ENCODE measurements around the gene TNFRSF21. TPM values are rescaled to one million over a fixed set of nuclear protein-coding genes. Genes with fewer than 3 reads are reported as not detected.
"Not testable (repeated sequence)": the region's sequence is repeated elsewhere in the genome, so short reads cannot be mapped to it uniquely, and the experiment has no call there.

Gene TNFRSF21, protein sequence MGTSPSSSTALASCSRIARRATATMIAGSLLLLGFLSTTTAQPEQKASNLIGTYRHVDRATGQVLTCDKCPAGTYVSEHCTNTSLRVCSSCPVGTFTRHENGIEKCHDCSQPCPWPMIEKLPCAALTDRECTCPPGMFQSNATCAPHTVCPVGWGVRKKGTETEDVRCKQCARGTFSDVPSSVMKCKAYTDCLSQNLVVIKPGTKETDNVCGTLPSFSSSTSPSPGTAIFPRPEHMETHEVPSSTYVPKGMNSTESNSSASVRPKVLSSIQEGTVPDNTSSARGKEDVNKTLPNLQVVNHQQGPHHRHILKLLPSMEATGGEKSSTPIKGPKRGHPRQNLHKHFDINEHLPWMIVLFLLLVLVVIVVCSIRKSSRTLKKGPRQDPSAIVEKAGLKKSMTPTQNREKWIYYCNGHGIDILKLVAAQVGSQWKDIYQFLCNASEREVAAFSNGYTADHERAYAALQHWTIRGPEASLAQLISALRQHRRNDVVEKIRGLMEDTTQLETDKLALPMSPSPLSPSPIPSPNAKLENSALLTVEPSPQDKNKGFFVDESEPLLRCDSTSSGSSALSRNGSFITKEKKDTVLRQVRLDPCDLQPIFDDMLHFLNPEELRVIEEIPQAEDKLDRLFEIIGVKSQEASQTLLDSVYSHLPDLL
- 31.2 and 38.2 TPM in 2 replicates for total RNA-seq

DNA sequence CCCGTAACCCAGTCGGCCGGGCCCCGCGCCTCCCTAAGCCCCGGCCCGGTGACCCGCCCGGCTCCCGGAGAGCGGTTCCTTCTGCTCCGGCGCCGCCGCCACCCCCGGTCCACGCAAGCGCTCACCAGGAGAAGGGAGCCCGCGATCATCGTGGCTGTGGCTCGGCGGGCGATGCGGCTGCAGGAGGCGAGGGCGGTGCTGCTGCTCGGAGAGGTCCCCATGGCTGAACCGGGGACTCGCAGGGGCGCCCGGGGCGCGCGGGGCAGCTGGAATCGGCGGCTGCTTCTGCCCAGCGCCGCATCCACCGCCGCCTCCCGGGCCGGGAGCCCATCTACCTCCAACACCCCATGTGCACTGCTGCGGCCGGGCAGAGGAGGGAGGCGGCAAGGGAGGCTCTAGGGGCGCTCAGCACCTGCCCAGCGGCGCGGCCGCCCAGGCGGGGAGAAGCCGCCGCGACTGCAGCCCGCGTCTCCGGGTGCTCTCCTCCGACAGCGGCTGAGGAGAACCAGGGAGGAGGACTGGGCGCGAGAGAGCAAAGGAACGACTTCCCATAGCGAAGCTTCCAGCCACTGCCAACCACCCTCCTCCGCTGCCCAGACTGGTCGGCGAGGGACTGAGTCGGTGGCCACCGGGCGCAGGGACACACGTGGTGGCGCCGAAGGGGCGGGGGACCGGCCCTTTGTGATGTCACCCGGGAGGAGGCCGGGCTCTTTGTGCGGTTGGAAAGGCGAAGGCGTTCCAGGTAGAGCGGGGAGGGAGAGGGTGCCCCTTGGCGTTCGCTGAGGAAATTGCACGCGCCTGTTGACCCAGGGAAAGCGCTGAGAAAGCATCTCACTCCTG, at the start of gene TNFRSF21:
Gene TNFRSF21 (minus strand): TSS at position 615 of the 840 bp plus-strand sequence. CDS start 394 bp downstream, at position 221.
- DNase-seq (ENCODE audit: low read depth), result peak; percentile 76

DNA sequence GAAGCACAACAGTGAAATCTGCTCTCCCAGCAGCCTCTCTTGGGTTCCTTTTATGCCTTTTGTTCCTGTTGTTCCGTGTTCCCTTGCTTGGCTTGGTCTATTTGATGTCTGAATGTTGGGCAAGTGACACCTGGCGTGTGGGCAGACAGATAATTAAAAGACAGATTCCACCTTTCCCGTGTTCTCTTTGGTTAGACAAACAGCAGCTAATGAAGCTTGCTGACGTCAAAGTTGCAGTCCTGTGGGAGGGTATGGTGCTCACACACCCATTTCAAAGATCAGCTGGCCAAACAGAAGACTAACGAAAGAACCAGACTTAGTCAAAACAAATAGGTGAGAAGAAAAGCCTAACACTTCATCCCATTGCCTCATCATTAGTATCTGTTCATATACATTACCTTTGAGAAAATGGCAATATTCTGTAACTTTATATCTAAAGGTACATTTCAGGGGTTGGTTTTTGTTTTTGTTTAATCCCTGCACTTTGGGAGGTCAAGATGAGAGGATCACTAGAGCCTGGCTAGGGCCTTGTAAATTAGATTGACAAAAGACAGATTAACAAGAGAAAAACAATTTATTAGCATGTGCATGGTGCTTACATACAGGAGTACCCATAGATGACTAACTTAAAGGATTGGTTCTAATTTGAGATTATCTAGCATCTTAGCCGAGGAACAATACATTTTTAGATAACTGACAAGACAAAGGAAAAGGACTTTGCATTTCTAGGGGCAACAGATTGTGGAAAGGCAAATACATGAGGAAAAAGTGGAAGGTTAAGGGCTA, 48.9 kb upstream of the TNFRSF21 start:
- DNase-seq (ENCODE audit: low read depth), result no peak

DNA sequence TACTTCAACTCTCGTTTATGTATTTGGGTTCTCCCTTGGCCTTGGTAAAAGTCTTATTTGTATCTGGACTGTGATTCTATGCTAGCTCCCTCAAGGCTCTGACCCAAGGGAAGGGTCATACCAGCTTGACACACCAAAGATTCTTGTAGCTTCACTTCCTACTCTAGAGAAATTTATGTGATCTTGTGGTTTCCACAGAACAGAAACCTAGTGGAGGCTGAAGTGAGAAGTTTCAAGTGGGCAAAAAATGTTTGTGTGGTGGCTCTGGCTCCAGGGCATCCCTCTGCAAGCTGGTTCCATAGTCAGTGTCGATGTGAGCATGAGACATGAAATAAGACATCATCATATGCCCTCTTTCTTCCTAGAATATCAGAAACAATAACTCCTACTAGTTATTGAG, 48.1 kb upstream of the TNFRSF21 start:
- DNase-seq (ENCODE audit: low read depth), result no peak

DNA sequence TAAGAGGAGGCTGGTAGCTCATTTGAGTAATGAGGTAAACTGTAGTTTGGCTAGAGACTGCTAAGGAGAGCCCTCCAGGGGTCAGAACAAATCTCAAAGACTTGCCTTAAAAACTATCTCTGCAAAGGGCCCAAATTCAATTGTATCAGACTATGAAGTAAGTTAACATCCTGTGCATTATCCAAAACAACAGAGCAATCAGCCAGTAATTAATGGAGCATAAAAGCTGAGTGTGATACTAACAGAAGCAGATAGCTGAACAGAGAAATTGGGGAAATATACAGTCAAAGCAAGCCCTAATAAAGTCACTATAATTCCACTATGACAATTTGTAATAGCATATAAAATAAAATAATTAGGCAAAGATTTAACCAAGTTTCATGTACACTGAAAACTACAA, 45.8 kb upstream of the TNFRSF21 start:
- no peak for DNase-seq (ENCODE audit: low read depth)

DNA sequence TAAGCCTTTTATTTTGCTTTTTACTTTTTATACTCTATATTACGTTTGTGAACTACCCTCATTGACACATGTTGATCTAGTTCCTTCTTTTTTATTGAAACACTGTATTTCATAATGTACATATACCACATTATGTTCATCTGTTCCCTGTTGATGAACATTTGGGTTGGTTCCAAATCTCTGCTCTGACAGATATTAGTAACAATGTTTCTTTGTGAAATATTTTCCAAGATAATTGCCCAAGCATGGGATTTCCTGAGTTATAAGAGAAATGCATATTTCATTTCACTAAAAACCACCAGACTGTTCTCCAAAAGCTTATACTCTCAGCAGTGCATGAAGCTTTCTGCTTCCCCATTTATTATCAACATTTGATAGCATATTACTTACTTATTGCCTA, 44.2 kb upstream of the TNFRSF21 start:
- DNase-seq (ENCODE audit: low read depth), result no peak

DNA sequence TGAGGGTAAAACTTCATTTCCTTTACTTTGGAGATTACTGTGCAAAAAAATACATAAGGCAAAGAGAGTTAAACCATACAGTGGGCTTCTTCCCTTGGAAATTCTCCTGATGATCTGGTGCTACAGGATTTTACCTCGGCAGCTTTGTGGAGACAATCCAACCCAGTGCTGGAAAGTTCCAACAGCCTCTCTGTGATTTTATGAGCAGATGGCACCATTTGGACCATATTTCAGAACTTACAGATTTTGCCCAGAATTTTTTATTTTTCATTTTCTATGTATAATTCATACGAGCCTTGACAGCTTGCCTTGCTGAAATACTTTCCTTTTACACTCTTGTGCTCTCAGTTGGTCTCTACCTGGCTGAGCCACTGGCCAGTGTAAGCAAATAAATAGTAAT, 43.3 kb upstream of the TNFRSF21 start:
- no peak for DNase-seq (ENCODE audit: low read depth)

DNA sequence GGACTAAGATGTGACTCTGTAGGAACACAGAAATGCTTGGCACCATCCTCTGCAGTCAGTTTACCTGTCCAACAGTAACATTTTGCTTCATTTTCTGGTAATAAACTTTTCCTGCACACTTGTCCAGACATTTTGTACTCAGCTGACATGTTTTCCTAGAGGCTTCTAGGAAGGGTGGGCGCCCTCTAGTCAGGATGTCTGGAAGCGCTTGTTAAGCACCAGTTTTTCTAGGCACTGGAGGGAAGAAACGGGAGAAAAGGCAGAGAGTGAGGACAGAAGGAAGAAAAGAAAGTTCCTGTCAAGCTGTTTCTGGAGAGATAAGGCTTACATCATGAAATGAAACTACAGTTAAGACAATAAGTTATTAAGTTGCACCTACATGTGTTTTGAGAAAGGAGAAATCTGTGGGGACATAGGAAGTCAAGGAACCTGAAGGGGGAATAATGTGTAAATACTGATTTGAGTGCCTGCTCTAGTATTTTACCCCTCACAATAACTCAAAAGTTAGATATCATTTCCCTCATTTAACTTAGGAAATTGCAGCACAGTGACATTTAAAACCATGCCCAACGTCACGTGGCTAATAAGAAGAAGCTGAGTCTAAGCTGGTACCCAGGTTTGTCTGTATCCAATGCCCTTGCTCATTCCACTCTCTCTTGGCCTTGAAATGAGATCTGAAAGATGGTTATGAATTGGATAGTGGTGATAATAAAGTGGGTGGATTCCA, 42.7 kb upstream of the TNFRSF21 start:
- no peak for DNase-seq (ENCODE audit: low read depth)

DNA sequence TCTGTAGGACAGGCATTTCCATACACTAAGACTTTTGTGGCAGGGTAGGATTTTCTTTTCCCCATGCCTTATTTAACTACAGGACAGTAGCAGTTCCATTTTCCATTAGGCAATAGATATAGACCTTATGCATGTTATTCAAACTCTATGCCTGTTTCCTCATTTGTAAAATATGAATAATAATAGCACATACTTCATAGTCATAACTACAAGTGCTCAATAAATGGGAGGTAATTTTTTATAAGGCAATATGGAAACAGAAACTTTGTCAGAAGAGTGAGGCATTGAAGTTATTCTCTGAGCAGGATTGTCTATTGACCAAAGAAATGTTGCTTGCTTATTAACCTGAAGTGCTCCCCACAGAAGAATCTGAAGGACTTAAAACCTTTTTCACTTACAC, 41.9 kb upstream of the TNFRSF21 start:
- DNase-seq (ENCODE audit: low read depth), result no peak

DNA sequence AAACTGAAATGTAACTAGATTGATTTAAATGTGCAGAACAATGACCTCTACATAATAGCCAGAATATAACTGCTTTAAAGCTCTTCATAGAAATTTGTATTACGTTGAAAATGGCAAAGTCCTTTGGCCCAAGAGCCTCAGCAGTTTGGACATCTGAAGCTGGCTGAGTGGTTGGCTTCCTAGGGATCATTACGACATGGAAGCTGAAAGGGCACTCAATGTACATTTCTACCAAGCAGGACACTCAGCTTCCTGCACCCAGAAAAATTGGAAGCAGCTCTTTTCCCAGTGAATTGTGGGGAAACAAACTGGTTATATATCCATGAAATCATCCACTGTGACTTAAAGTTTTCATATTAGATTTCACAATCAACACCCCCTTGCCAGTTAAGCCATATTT, 40.2 kb upstream of the TNFRSF21 start:
- no peak for DNase-seq (ENCODE audit: low read depth)

DNA sequence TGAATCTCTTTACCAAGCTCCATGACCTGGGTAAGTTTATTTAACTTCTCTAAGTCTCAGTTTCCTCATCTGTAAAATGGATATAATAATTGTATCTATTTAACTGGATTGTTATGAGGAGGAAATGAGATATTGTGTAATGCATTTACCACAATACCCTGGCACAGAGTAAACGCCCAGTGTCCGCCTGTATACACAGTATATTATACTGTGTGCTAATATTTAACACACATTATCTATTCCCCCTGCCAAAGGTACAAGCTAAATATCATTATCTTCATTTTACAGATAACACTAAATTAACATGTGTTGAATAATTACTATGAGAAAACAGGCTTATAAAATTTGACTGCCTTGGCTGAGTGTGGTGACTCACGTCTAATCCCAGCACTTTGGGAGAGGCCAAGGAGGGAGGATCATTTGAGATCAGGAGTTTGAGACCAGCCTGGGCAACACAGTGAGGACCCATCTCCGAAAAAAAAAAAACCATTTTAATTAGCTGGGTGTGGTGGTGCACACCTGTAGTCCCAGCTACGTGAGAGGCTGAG, 38.7 kb upstream of the TNFRSF21 start:
- DNase-seq (ENCODE audit: low read depth), result no peak

DNA sequence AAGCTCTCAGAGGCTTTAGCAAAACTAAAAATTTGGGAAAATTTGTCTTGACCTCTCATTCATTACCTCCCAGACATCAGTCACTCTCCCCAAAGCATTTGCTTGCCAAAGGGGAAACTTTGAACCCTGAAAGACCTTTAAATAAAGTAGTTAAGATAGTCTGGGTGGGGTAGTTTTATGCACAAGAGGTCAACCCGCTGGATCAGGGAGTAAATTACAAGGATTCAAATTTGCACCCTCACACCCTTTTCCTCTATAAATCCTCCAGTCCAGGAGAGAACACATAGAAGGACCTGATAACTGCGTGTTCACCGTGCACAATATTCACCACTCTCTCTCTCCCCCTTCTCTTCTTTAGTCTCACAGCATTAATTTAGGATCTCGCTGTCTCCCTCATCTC, 36.1 kb upstream of the TNFRSF21 start:
- DNase-seq (ENCODE audit: low read depth), result no peak

DNA sequence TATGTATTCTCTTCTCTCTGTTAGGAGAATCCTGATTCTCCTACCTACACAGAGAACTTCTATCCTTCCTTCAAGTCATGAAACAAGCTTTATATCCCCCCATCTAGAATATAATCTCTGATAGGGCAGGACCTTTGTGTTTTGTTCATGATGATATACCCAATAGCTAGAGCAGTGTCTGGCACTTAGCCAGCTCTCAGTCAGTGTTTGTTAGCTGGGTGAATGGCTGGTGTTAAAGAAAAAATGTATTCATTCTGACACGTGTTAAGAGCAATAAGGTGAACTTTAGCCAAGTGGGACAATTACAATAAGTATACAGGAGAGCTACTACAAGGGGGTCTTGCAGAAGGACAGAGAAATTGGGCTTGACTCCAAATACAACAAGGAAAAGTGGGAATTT, 34.3 kb upstream of the TNFRSF21 start:
- DNase-seq (ENCODE audit: low read depth), result peak; percentile 15

DNA sequence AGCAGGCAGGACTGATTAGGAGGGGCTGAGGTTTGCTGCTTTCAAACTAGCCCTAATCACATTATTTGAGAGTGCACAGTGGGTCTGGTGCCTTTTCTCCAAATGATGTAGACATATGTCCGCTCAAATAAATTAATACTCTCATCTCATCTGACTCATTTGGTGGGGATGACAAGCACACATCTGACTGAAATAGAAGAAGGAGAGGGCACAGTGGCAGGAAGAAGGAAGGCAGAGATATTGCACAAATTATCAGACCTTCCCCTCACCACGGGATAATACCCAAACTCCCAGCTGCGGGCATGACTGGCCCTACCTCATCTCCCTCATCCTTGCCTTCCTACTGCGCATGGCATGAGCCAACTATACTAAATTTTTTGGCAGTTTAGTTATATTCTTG, 33.9 kb upstream of the TNFRSF21 start:
- DNase-seq (ENCODE audit: low read depth), result no peak

DNA sequence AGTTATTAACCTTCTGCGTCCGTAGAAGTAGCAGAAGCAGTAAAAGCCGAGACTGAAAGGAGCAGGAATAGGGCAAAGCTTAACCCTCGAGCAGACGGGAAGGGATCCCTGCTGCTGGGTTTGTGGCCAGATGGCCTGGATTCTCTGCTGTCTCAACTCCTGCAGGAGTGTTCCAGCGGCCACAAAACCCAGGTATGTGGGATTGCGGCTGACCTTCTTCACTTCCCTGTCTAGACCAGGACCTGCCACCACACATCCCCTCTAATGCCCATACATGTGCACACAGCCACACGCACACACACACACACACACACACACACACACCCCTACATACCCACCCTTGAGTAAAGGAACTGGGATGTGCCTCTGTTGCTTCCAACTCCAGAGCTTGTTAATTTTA, 33.1 kb upstream of the TNFRSF21 start:
- DNase-seq (ENCODE audit: low read depth), result no peak

DNA sequence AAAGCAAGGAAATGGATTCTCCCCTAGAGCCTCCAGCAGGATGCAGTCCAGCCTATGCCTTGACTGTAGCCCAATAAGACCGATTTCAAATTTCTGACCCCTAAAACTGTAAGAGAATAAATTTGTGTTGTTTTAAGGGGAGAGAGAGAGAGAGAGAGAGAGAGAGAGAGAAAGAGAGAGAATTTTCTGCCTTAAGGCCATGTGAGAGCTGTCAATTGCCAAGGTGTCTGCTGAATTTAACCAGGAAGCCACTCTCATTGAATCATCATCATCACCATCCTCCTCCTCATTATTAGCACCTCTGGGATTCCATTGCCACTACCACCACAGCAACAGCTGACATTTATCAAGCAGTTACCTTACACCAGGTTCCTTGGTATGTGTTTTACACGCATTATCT, 27.8 kb upstream of the TNFRSF21 start:
- no peak for DNase-seq (ENCODE audit: low read depth)

DNA sequence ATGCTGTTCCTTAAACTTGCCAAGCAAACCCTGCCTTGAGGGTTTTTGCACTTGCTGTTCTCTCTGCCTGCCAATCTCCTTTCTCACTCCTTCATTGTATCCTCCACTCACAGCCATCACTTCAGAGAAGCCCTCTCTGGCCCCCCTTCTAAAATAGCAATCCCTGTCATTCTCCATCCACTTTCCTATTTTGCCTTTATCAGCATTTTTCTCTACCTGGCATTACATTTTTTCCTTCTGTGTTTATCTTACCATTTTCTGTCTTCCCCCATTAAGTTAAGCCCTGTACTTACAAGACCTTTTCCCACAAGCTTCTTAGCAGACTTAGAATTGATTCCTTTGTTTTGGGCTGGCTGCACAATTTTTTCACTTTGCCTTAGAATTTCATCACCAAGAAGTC, 26.6 kb upstream of the TNFRSF21 start:
- no peak for DNase-seq (ENCODE audit: low read depth)

DNA sequence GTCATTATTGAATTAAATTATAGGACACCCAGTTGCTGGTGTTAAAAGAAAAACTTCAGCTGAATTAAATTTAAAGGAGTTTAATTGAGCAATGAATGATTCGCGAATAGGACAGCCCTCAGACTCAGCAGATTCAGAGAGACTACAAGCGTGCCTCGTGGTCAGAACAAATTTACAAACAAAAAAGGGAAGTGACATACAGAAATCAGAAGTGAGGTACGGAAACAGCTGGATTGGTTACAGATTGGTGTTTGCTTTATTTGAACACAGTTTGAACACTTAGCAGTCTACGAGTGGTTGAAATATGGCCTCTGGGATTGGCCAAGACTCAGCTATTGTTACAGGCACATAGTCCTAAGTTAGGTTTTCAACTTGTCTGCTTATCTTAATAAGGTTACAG, 25.8 kb upstream of the TNFRSF21 start:
- DNase-seq (ENCODE audit: low read depth), result no peak

DNA sequence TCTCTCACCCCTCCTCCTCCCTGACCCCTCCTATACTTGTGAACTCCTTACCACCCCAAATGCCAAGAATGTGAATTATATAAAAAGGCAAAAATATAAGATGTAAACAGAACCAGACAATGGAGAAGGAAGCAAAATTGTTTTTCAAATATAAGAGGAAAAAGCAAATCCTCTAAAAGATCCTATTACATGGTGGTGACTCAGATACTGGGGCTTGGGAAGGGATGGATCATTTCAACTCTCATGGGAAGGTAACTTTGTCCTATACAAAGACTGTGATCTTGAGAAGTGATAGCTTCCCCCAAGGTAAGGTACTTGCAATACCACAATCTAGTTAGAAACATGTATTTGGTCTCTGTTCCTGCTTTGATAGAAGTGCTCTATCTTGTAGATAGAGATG, 24.6 kb upstream of the TNFRSF21 start:
- DNase-seq (ENCODE audit: low read depth), result no peak

DNA sequence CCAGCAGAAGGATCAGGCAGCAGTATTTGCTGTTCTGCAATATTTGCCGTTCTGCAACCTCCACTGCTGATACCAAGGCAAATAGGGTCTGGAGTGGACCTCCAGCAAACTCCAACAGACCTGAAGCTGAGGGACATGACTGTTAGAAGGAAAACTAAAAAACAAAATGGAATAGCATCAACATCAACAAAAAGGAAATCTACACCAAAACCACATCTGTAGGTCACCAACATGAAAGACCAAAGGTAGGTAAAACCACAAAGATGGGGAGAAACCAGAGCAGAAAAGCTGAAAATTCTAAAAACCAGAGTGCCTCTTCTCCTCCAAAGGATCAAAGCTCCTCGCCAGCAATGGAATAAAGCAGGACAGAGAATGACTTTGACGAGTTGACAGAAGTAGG, 18.9 kb upstream of the TNFRSF21 start:
- not testable (repeated sequence) for DNase-seq (ENCODE audit: low read depth)

DNA sequence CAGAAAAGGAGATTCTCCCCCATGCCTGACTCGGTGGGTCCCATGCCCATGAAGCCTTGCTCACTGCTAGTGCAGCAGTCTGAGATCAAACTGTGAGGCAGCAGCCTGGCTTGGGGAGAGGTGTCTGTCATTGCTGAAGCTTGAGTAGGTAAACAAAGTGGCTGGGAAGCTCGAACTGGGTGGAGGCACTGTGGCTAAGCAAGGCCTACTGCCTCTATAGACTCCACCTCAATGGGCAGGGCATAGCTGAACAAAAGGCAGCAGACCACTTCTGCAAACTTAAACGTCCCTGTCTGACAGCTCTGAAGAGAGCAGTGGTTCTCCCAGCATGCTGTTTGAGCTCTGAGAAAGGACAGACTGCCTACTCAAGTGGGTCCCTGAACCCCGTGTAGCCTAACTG, 18.4 kb upstream of the TNFRSF21 start:
- not testable (repeated sequence) for DNase-seq (ENCODE audit: low read depth)

DNA sequence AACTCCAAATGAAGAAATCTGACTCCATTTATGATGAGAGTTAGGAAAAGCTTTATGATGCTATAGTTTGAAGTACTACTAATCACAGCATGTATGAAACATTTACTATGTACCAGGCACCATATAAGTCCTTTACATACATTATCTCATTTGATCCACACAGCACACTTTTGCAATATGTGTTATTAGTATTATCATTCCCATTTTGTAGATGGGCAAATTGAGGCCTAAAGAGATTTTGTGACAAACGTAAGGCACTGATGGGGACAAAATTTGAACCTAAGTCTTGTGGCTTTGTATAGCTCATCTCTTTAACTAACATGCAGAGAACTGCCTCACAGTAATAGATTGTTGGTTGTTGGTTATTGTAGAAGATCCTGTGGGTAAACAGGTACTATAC, 14.2 kb upstream of the TNFRSF21 start:
- no peak for DNase-seq (ENCODE audit: low read depth)
